Spleen (tissue), 7 donors: ENCODE measurements around the gene MBD2.

Experiments
- CTCF ChIP-seq, 11 experiments: fragments of 200-600 bp in 7 of 11; fragments of 450-650 bp in 4 of 11; sonication (generic) in 4 of 11; IDR thresholded peaks in 8 of 11; conservative IDR thresholded peaks in 3 of 11; 1 replicate in 7 of 11; 2 replicates in 4 of 11; pipeline versions ENCODE4 v1.4.0 to v1.8.0; 2016 to 2021; ENCODE audit warnings: antibody characterized with exemption in 11 of 11, inconsistent platforms in 4 of 11, mild to moderate bottlenecking in 1 of 11
- POLR2A ChIP-seq, 3 donors: fragments of 450-650 bp; IDR thresholded peaks; one replicate each; pipeline ENCODE4 v1.5.1; 2017; ENCODE audit warnings: antibody characterized with exemption in 3 of 3, mild to moderate bottlenecking in 1 of 3
- POLR2AphosphoS5 ChIP-seq, 3 donors: sonication (generic); formaldehyde crosslinking; IDR thresholded peaks; one replicate each; pipeline ENCODE4 v1.5.1; 2017; ENCODE audit warnings: antibody characterized with exemption in 3 of 3
- donor health status: DM: no; HTN: no; CAD: no; lungs with moderate emphysema.
- donor health status: DM: no; HTN: no; CAD: no.
- donor health status: DM: no; HTN: no; CAD: no.

- TF ChIP-seq CTCF (IDR thresholded peaks at IDR 0.05 in 8 of 11, conservative IDR thresholded peaks at IDR 0.05 in 3 of 11) = no peak
- TF ChIP-seq POLR2AphosphoS5 (IDR thresholded peaks at IDR 0.05) = no peak
- TF ChIP-seq POLR2A (IDR thresholded peaks at IDR 0.05) = no peak
Observed at GRCh38 chr18:54125429-54125828, 99.0 kb downstream of the MBD2 start.
